ENCODE results near the gene CRYGN. TPM values are rescaled to one million over a fixed set of nuclear protein-coding genes. Genes with fewer than 3 reads are reported as not detected.

Gene CRYGN
- total and polyA plus RNA-seq, 2 of the 13 experiments (the other 11 are each of a cell fraction or from before 2014, with no cell fraction given) = 0.11 TPM; not detected in 1

DNA sequence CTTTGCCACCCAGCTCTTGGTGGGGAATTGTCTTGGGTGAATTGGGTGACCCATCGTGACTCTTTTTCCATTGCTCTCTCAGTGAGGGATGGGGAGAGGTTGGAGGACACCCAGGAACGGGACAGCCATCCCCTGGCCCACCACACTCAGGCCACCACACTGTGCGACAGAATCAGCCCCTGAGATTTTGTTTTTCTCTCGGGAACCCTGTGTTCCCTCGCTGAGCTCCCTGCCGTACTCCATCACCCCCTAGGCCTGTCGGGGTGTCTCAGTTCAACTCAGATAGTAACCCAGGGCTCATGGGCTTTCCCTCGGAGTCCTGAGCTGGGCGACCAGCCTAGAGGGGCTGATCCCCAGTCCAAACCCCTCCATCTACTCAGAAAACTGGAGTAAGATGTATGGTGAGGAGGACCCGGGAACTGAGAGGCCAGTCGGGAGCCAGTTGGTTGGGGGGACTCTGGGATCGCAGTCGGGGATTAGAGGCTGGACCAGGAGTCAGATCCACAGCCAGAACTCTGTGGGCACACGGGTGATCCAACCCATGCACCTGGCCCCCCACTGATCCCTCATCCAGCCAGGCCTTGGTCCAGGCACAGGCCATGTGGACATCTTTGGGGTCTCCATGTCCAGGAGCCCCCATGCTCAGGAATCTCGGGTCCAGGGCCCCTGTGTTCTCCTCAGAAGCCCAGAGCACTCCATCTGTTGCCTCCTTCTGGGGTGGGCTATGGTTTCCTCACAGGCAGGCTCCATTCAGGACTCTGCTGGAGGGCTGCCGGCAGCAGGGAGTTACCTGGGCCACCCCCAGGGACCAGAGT, 9.3 kb downstream of the CRYGN start:
- ChIA-PET CTCF (ENCODE audit: low intra/inter-chr PET ratio, low total read pairs) (no interaction called here), POLR2A (no interaction called here)
- FAIRE-seq = no peak
- H3K27me3 ChIP-seq (ENCODE audit: control insufficient read depth in 1 of 2, insufficient read depth in 2 of 2, low read length in 2 of 2) = peaks cover 8 to 63% of the 10 kb centered on the region in 2 experiments
- no peaks in the 10 kb centered on the region for H3K4me1 ChIP-seq (ENCODE audit: insufficient read depth, low read length)
- intact Hi-C loops (cut with micrococcal nuclease; ENCODE audit: unreplicated experiment) (no loop called here), in situ Hi-C loops (cut with HindIII; ENCODE audit: extremely low pct_ligation_motif_present, low pct_unique_long_range_greater_than_20kb) (no loop called here)
- WGBS (ENCODE audit: low lambda C conversion rate) = 36% methylated on average over 10 of the region's 16 CpGs
- H3K79me2 ChIP-seq (ENCODE audit: insufficient read depth, low read length) = no peaks in the 10 kb centered on the region
- H3K36me3 ChIP-seq (replicated peaks in 1 of 2; ENCODE audit: control insufficient read depth in 1 of 2, insufficient read depth in 2 of 2, low read length in 2 of 2) = no peaks in the 10 kb centered on the region
- no peaks in the 10 kb centered on the region for H3K9me3 ChIP-seq (ENCODE audit: low read length)
- TF ChIP-seq, protein P1, sequence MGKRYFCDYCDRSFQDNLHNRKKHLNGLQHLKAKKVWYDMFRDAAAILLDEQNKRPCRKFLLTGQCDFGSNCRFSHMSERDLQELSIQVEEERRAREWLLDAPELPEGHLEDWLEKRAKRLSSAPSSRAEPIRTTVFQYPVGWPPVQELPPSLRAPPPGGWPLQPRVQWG (CRISPR knock-in tag; IDR thresholded peaks at IDR 0.05; ENCODE audit: borderline replicate concordance, low read depth) = no peak
- no peak for TF ChIP-seq TARDBP (CRISPR knock-in tag; IDR thresholded peaks at IDR 0.05)
- no peak for TF ChIP-seq SNAPC2 (CRISPR knock-in tag; IDR thresholded peaks at IDR 0.05)
- no peak for TF ChIP-seq TRAFD1 (CRISPR knock-in tag; IDR thresholded peaks at IDR 0.05; ENCODE audit: borderline replicate concordance)
- TF ChIP-seq, protein P2, sequence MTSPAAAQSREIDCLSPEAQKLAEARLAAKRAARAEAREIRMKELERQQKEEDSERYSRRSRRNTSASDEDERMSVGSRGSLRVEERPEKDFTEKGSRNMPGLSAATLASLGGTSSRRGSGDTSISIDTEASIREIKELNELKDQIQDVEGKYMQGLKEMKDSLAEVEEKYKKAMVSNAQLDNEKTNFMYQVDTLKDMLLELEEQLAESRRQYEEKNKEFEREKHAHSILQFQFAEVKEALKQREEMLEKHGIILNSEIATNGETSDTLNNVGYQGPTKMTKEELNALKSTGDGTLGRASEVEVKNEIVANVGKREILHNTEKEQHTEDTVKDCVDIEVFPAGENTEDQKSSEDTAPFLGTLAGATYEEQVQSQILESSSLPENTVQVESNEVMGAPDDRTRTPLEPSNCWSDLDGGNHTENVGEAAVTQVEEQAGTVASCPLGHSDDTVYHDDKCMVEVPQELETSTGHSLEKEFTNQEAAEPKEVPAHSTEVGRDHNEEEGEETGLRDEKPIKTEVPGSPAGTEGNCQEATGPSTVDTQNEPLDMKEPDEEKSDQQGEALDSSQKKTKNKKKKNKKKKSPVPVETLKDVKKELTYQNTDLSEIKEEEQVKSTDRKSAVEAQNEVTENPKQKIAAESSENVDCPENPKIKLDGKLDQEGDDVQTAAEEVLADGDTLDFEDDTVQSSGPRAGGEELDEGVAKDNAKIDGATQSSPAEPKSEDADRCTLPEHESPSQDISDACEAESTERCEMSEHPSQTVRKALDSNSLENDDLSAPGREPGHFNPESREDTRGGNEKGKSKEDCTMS (CRISPR knock-in tag; conservative IDR thresholded peaks at IDR 0.05) = no peak
- no peak for TF ChIP-seq ZEB1 (IDR thresholded peaks at IDR 0.05; ENCODE audit: insufficient replicate concordance, low read depth)
- TF ChIP-seq ATF7 (IDR thresholded peaks at IDR 0.05) = no peak
- TF ChIP-seq ATF7 (CRISPR knock-in tag; IDR thresholded peaks at IDR 0.05) = no peak
- no peak for TF ChIP-seq MAX (IDR thresholded peaks at IDR 0.05)
- TF ChIP-seq, protein P3, sequence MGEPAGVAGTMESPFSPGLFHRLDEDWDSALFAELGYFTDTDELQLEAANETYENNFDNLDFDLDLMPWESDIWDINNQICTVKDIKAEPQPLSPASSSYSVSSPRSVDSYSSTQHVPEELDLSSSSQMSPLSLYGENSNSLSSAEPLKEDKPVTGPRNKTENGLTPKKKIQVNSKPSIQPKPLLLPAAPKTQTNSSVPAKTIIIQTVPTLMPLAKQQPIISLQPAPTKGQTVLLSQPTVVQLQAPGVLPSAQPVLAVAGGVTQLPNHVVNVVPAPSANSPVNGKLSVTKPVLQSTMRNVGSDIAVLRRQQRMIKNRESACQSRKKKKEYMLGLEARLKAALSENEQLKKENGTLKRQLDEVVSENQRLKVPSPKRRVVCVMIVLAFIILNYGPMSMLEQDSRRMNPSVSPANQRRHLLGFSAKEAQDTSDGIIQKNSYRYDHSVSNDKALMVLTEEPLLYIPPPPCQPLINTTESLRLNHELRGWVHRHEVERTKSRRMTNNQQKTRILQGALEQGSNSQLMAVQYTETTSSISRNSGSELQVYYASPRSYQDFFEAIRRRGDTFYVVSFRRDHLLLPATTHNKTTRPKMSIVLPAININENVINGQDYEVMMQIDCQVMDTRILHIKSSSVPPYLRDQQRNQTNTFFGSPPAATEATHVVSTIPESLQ (CRISPR knock-in tag; conservative IDR thresholded peaks at IDR 0.05) = no peak
- TF ChIP-seq ZNF343 (CRISPR knock-in tag; IDR thresholded peaks at IDR 0.05) = no peak
- no peak for TF ChIP-seq ZNF33B (CRISPR knock-in tag; IDR thresholded peaks at IDR 0.05)
- TF ChIP-seq ZNF598 (CRISPR knock-in tag; IDR thresholded peaks at IDR 0.05; ENCODE audit: borderline replicate concordance) = no peak
- no peak for TF ChIP-seq PHB2 (IDR thresholded peaks at IDR 0.05; ENCODE audit: partially characterized antibody)
- no peak for TF ChIP-seq ARID2 (CRISPR knock-in tag; IDR thresholded peaks at IDR 0.05; ENCODE audit: borderline replicate concordance)
- TF ChIP-seq ARNT (IDR thresholded peaks at IDR 0.05) = no peak
- TF ChIP-seq CENPT (CRISPR knock-in tag; IDR thresholded peaks at IDR 0.05; ENCODE audit: low read depth) = no peak
- TF ChIP-seq CBX5 (CRISPR knock-in tag; IDR thresholded peaks at IDR 0.05; ENCODE audit: borderline replicate concordance) = no peak
- no peak overlapping the region for H3K27ac ChIP-seq (ENCODE audit: extremely low read length, insufficient read depth, low read length)
- DNase-seq (ENCODE audit: low spot score) = no peak
- no peak overlapping the region for H3K9ac ChIP-seq (ENCODE audit: insufficient read depth, low read depth, low read length)
- H2AFZ ChIP-seq (ENCODE audit: low read length) = no peak overlapping the region
- H4K20me1 ChIP-seq (ENCODE audit: insufficient read depth, low read length) = peaks cover 2% of the 10 kb centered on the region; the same call in 1 of the 2 replicates
- ATAC-seq = no peak
- H3K4me2 ChIP-seq (ENCODE audit: low read depth, low read length) = no peak overlapping the region
- H3K4me3 ChIP-seq (replicated peaks in 1 of 3; ENCODE audit: insufficient read depth in 1 of 3, low read depth in 2 of 3, low read length in 3 of 3) = no peak overlapping the region
- no TSS peak for BruUV-seq (replicated peaks)
